ENCODE measurements around the gene NTSR1.

NTSR1 gene

DNA sequence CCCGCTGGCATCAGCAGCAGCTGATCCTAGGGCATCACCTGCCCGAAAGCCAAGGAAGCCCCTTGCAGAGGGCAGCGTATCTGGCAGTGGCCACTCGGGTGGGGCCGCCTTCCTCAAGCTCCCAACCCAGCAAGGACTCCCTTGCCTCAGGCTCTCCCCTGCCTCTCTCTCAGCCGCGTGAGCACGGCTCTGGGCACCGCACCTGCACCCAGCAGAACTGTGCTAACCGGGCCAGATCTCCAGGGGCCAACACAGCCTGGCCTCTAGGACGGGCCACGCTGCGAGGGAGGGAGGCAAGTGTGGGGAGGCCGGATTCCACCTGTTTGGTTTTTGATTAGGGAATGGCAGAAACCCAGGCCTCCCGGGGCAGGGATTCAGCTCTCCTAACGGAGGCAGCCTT, 75.9 kb downstream of the NTSR1 start:
- H3K4me3 ChIP-seq (ENCODE audit: low read depth, low read length): no peak overlapping the region
- in situ Hi-C loops (cut with HindIII; ENCODE audit: low sequenced_read_pairs): no loop called here
- no peak for DNase-seq (ENCODE audit: low read depth, low spot score)
- TF ChIP-seq, protein P1, sequence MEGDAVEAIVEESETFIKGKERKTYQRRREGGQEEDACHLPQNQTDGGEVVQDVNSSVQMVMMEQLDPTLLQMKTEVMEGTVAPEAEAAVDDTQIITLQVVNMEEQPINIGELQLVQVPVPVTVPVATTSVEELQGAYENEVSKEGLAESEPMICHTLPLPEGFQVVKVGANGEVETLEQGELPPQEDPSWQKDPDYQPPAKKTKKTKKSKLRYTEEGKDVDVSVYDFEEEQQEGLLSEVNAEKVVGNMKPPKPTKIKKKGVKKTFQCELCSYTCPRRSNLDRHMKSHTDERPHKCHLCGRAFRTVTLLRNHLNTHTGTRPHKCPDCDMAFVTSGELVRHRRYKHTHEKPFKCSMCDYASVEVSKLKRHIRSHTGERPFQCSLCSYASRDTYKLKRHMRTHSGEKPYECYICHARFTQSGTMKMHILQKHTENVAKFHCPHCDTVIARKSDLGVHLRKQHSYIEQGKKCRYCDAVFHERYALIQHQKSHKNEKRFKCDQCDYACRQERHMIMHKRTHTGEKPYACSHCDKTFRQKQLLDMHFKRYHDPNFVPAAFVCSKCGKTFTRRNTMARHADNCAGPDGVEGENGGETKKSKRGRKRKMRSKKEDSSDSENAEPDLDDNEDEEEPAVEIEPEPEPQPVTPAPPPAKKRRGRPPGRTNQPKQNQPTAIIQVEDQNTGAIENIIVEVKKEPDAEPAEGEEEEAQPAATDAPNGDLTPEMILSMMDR (IDR thresholded peaks at IDR 0.05; ENCODE audit: low read depth, low read length): no peak

DNA sequence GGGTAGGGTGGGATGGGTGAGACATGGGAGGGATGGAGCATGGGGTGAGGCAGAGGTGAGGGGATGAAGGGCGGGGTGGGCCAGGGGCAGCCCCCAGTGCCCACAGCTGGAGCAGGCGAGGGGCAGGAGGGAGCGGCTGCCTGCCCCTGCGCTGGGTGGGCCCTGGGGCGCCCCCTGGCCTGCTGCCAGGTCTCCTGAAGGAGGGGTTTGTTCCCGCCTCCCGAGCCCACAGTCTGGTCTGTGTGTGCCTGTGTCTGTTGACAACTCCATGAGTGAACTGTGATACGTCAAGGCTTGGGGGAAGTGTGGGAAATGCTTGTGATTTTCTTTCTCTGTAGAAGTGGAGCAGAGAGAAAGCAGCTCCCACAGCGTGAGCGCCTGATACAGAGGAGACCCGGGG, 76.8 kb downstream of the NTSR1 start:
- DNase-seq (ENCODE audit: low read depth, low spot score): no peak
- H3K4me3 ChIP-seq (ENCODE audit: low read depth, low read length): no peak overlapping the region
- in situ Hi-C loops (cut with HindIII; ENCODE audit: low sequenced_read_pairs): no loop called here
- TF ChIP-seq, protein P1 (IDR thresholded peaks at IDR 0.05; ENCODE audit: low read depth, low read length): no peak

DNA sequence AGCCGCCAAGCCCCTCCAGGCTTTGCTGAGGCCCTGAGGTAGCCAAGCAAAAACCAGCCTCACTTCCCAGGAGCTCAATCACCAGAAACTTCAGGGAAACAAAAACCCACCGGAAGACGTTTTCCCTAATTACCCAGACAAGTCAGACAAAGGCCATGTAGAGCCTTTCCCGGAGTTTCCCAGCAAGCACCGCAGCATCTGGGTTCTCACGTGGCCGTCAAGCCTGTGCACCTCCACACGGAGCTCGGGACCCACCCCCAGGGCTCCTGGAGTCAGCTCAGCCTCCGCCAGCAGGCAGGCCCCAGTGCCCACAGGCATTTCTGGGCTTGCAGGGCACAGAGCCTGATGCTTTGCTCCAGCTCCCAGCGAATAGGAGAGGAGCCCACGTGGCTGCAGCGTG, 77.5 kb downstream of the NTSR1 start:
- no peak overlapping the region for H3K4me3 ChIP-seq (ENCODE audit: low read depth, low read length)
- no peak for DNase-seq (ENCODE audit: low read depth, low spot score)
- TF ChIP-seq, protein P1 (IDR thresholded peaks at IDR 0.05; ENCODE audit: low read depth, low read length): no peak
- in situ Hi-C loops (cut with HindIII; ENCODE audit: low sequenced_read_pairs): no loop called here

DNA sequence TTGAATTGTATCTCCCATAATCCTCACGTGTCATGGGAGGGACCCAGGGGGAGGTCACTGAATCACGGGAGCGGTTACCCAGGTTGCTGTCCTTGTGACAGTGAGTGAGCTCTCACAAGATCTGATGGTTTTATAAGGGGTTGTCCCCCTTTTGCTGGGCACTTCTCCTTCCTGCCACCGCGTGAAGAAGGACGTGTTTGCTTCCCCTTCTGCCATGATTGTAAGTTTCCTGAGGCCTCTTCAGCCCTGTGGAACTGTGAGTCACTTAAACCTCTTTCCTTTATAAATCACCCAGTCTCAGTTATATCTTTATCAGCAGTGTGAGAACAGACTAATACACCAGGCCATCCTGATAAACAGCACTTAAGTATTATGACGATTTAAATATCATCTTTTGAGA, 78.7 kb downstream of the NTSR1 start:
- in situ Hi-C loops (cut with HindIII; ENCODE audit: low sequenced_read_pairs): no loop called here
- DNase-seq (ENCODE audit: low read depth, low spot score): no peak
- TF ChIP-seq, protein P1 (IDR thresholded peaks at IDR 0.05; ENCODE audit: low read depth, low read length): no peak
- H3K4me3 ChIP-seq (ENCODE audit: low read depth, low read length): no peak overlapping the region

DNA sequence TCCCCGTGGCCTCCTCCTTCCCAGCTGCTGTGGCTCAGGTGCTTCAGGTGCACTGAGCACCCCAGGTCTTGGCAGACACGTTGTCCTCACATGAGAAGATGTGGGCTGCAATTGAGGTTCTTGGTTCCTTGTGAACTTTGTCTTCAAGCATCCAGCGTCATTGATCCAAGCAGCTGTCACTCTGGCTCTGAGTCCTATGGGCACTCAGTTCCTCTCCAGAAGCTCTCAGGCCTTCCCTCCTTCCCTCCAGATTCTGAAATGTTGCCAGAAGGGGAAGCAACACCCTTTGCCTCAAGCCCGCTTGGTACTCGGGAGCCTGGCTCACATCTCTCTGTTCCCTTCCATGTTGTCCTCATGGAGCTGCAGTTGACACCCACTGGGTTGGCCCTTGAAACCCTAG, 79.2 kb downstream of the NTSR1 start:
- no peak for DNase-seq (ENCODE audit: low read depth, low spot score)
- no peak overlapping the region for H3K4me3 ChIP-seq (ENCODE audit: low read depth, low read length)
- in situ Hi-C loops (cut with HindIII; ENCODE audit: low sequenced_read_pairs): no loop called here
- TF ChIP-seq, protein P1 (IDR thresholded peaks at IDR 0.05; ENCODE audit: low read depth, low read length): no peak

DNA sequence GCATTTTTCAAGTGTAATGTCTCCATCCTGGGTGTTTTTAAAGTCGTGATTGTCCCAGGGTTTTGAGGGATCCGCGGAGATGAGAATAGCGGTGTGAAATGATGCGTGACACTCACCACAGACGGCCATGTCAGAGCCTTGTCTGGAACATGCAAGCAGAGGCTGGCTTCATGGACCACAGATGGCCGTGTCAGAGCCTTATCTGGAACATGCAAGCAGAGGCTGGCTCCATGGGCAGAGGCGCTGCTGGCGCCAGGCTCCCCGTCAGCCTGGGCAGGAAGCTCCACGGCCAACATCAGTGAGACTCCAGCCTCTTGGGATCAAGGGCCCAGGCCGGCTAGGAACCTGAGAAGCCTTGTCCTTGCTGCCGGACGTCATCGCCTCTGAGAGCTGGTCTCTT, 80.0 kb downstream of the NTSR1 start:
- in situ Hi-C loops (cut with HindIII; ENCODE audit: low sequenced_read_pairs): no loop called here
- no peak for DNase-seq (ENCODE audit: low read depth, low spot score)
- no peak overlapping the region for H3K4me3 ChIP-seq (ENCODE audit: low read depth, low read length)
- TF ChIP-seq, protein P1 (IDR thresholded peaks at IDR 0.05; ENCODE audit: low read depth, low read length): no peak

DNA sequence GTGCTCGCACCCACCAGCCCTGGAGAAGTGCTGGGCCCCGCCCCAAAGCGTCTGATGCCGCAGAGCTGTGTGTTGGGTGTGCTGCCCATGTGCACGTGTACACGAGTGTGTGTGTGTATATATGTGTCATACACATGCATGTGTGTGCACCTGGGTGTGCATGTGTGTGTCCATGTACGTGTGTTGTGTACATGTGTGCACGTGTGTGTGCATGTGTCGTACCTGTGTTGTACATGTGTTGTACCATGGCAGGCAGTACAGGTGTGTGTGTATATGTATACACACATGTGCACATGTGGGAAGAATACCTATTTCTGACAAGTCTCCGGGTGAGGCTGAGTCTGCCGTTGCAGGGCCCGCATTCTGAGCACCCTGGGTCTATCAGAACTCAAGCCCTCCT, 81.4 kb downstream of the NTSR1 start:
- no peak overlapping the region for H3K4me3 ChIP-seq (ENCODE audit: low read depth, low read length)
- no peak for DNase-seq (ENCODE audit: low read depth, low spot score)
- TF ChIP-seq, protein P1 (IDR thresholded peaks at IDR 0.05; ENCODE audit: low read depth, low read length): no peak
- in situ Hi-C loops (cut with HindIII; ENCODE audit: low sequenced_read_pairs): no loop called here

Measured in astrocyte of the spinal cord (primary cell).